GM12878 (cell line): ENCODE measurements around the gene WEE2. TPM values are rescaled to one million over a fixed set of nuclear protein-coding genes. Genes with fewer than 3 reads are reported as not detected.

Experiments used
- ATAC-seq: fragments of 200-7000 bp; cut with Tn5 transposase; 3 replicates; pipeline ENCODE4 v1.9.1; 2020; ENCODE audit warnings: mild to moderate bottlenecking, moderate library complexity
- BruUV-seq: library from RNA; stranded (reverse); fragments of 400-500 nt; replicated peaks from 2 replicates; lab custom pipeline; 2021; lab: Mats Ljungman, UMichigan
- CTCF ChIA-PET: fragments of 300-600 bp; sonication (Branson Sonifier 250); formaldehyde crosslinking; extraction: SDS; loops from one replicate; lab custom pipeline; 2021; ENCODE audit warnings: inconsistent platforms; lab: Yijun Ruan, JAX
- POLR2A ChIA-PET: fragments of 350-600 bp; formaldehyde crosslinking; extraction: SDS; loops from one replicate; lab custom pipeline; 2021; ENCODE audit warnings: inconsistent platforms; lab: Charles Lee
- RAD21 ChIA-PET: fragments of 300-600 bp; sonication (Branson Sonifier 250); formaldehyde crosslinking; loops from one replicate; lab custom pipeline; 2023; ENCODE audit warnings: antibody characterized with exemption; ENCODE audit not compliant: unreplicated experiment; lab: Charles Lee
- SMC1A ChIA-PET: fragments of 300-600 bp; sonication (Branson Sonifier 250); formaldehyde crosslinking; loops from one replicate; lab custom pipeline; 2023; ENCODE audit not compliant: unreplicated experiment, uncharacterized antibody; lab: Charles Lee
- DNase-seq: peaks from one replicate; pipeline ENCODE4 v3.0.0-alpha.2; 2011; ENCODE audit warnings: low read depth, low spot score
- FAIRE-seq: peaks from 3 replicates; lab custom pipeline; 2011; peaks lifted over from hg19 to GRCh38; lab: Jason Lieb, UNC
- H2AFZ ChIP-seq: 2 replicates; pipeline ENCODE4 v1.6.0; 2011; ENCODE audit warnings: low read depth, low read length, control low read depth; ENCODE audit not compliant: control insufficient read depth
- H3K27ac ChIP-seq: 2 replicates; pipeline ENCODE4 v1.5.1; 2011; ENCODE audit warnings: control low read depth; ENCODE audit not compliant: control insufficient read depth, insufficient read depth
- H3K27me3 ChIP-seq, 2 experiments: replicated peaks in 1 of 2; 2 replicates each; pipeline versions ENCODE4 v1.6.0 to v1.6.1; 2011; ENCODE audit warnings: low read length in 1 of 2; ENCODE audit not compliant: control insufficient read depth in 2 of 2, insufficient read depth in 2 of 2
- H3K36me3 ChIP-seq, 2 experiments: 2 replicates each; pipeline ENCODE4 v1.5.1; 2011; ENCODE audit warnings: low read length in 1 of 2; ENCODE audit not compliant: control insufficient read depth in 2 of 2, insufficient read depth in 2 of 2
- H3K4me1 ChIP-seq: 2 replicates; pipeline ENCODE4 v1.6.1; 2011; ENCODE audit warnings: mild to moderate bottlenecking, low read length, moderate library complexity, mixed read lengths; ENCODE audit not compliant: control insufficient read depth, insufficient read depth
- H3K4me2 ChIP-seq: 2 replicates; pipeline ENCODE4 v1.6.0; 2011; ENCODE audit warnings: control low read depth; ENCODE audit not compliant: control insufficient read depth, insufficient read depth
- H3K4me3 ChIP-seq: fragments of 200-600 bp; sonication (generic); 2 replicates; pipeline ENCODE4 v1.5.1; 2016
- H3K79me2 ChIP-seq: 2 replicates; pipeline ENCODE4 v1.6.0; 2011; ENCODE audit warnings: low read length; ENCODE audit not compliant: control insufficient read depth, insufficient read depth
- H3K9ac ChIP-seq: 2 replicates; pipeline ENCODE4 v1.8.0; 2011; ENCODE audit warnings: low read length, control low read depth, mixed read lengths; ENCODE audit not compliant: control insufficient read depth, insufficient read depth
- H3K9me3 ChIP-seq: replicated peaks from 3 replicates; pipeline ENCODE4 v1.5.1; 2011; ENCODE audit warnings: mild to moderate bottlenecking, low read length; ENCODE audit not compliant: control insufficient read depth, insufficient read depth
- H4K20me1 ChIP-seq: 2 replicates; pipeline ENCODE4 v1.6.0; 2011; ENCODE audit not compliant: control insufficient read depth, insufficient read depth
- ATF7 ChIP-seq: fragments of 450-650 bp; IDR thresholded peaks from 2 replicates; pipeline ENCODE4 v1.6.1; 2016; ENCODE audit warnings: low read depth, mild to moderate bottlenecking
- BHLHE40 ChIP-seq, 2 experiments: fragments of 450-650 bp in 1 of 2; IDR thresholded peaks; 2 replicates each; pipeline ENCODE4 v1.6.1; 2011 to 2017; ENCODE audit warnings: low read depth in 2 of 2, borderline replicate concordance in 1 of 2, improper control_type of control experiment in 1 of 2, low read length in 1 of 2, mild to moderate bottlenecking in 1 of 2
- CBFB ChIP-seq: IDR thresholded peaks from 2 replicates; pipeline ENCODE4 v1.6.1; 2016; ENCODE audit warnings: antibody characterized with exemption, low read depth
- CREM ChIP-seq: IDR thresholded peaks from 2 replicates; pipeline ENCODE4 v1.6.1; 2014; ENCODE audit warnings: antibody characterized with exemption, low read depth
- FOXK2 ChIP-seq: fragments of 450-650 bp; IDR thresholded peaks from 2 replicates; pipeline ENCODE4 v1.6.1; 2017; ENCODE audit warnings: mild to moderate bottlenecking, moderate library complexity
- FOXM1 ChIP-seq: IDR thresholded peaks from 2 replicates; pipeline ENCODE4 v1.6.1; 2012; ENCODE audit warnings: low read depth, mild to moderate bottlenecking, inconsistent platforms, low read length, moderate library complexity
- GATAD2B ChIP-seq: fragments of 450-650 bp; conservative IDR thresholded peaks from 2 replicates; pipeline ENCODE4 v1.6.1; 2017; ENCODE audit warnings: low read depth, mild to moderate bottlenecking, moderate library complexity
- JUND ChIP-seq: IDR thresholded peaks from 2 replicates; pipeline ENCODE4 v1.6.1; 2012; ENCODE audit warnings: low read depth, mild to moderate bottlenecking, low read length, improper control_type of control experiment, moderate library complexity
- LARP7 ChIP-seq: fragments of 450-650 bp; IDR thresholded peaks from 2 replicates; pipeline ENCODE4 v1.6.1; 2017; ENCODE audit warnings: mild to moderate bottlenecking
- MLLT1 ChIP-seq: fragments of 450-650 bp; IDR thresholded peaks from 2 replicates; pipeline ENCODE4 v1.6.1; 2016; ENCODE audit warnings: mild to moderate bottlenecking
- NBN ChIP-seq: fragments of 450-650 bp; IDR thresholded peaks from 2 replicates; pipeline ENCODE4 v1.6.1; 2016
- PAX8 ChIP-seq: fragments of 450-650 bp; IDR thresholded peaks from 2 replicates; pipeline ENCODE4 v1.6.1; 2017; ENCODE audit warnings: mild to moderate bottlenecking, moderate library complexity
- REST ChIP-seq: IDR thresholded peaks from 2 replicates; pipeline ENCODE4 v1.6.1; 2012; ENCODE audit warnings: mild to moderate bottlenecking, low read depth, low read length
- SMC3 ChIP-seq: IDR thresholded peaks from 2 replicates; pipeline ENCODE4 v1.6.1; 2011; ENCODE audit warnings: low read length, improper control_type of control experiment, borderline replicate concordance
- USF1 ChIP-seq: IDR thresholded peaks from 2 replicates; pipeline ENCODE4 v1.6.1; 2011; ENCODE audit warnings: borderline replicate concordance, low read depth, mild to moderate bottlenecking, moderate library complexity, mixed read lengths, low read length; ENCODE audit not compliant: insufficient read depth; ENCODE audit errors: extremely low read length
- WRNIP1 ChIP-seq: IDR thresholded peaks from 2 replicates; pipeline ENCODE4 v1.6.1; 2011; ENCODE audit warnings: low read depth, low read length, improper control_type of control experiment, borderline replicate concordance
- ZNF622 ChIP-seq: fragments of 450-650 bp; IDR thresholded peaks from 2 replicates; pipeline ENCODE4 v1.6.1; 2017; ENCODE audit warnings: mild to moderate bottlenecking, inconsistent platforms
- WGBS: methylation state at CpG from one replicate; pipeline ENCODE4 v1.1.6; 2016; ENCODE audit warnings: low lambda C conversion rate; ENCODE audit not compliant: insufficient replicate concordance, insufficient coverage; ENCODE audit errors: missing lambda C conversion rate; 5-methylcytosine and 5-hydroxymethylcytosine counted together
- in situ Hi-C: fragments of 300-500 bp; cut with MboI; formaldehyde crosslinking; loops from 9 replicates; pipeline ENCODE4 v1.14.3; 2018; ENCODE audit warnings: mixed read lengths
- intact Hi-C: fragments of 100-400 bp; cut with micrococcal nuclease; formaldehyde crosslinking; loops from one replicate; pipeline ENCODE4 v1.14.2; 2022; ENCODE audit not compliant: unreplicated experiment
- polyA plus RNA-seq, 11 experiments: library from polyadenylated mRNA; depleted of rRNA in 4 of 11; unstranded in 6 of 11; stranded (reverse) in 5 of 11; fragments of >200 nt; fragmentation: Nextera tagmentation in 4 of 11; fragmentation: Illumina TruSeq in 1 of 11; extraction: Ambion mirVana in 4 of 11; extraction: Trizol in 1 of 11; gene quantifications; 1 replicate in 1 of 11; 2 replicates in 10 of 11; pipeline versions ENCODE4 v1.2.1 to v1.2.3, GENCODE V29; 2011 to 2016; ENCODE audit warnings: inconsistent platforms in 2 of 11, missing spikeins in 2 of 11, low read depth in 1 of 11
- total RNA-seq, 4 experiments: library from RNA; depleted of rRNA in 3 of 4; stranded (reverse); fragments of >200 nt in 3 of 4; fragmentation: Illumina TruSeq in 1 of 4; extraction: Trizol in 1 of 4; gene quantifications; 2 replicates each; pipeline versions ENCODE4 v1.2.1 to v1.2.3, GENCODE V29; 2013 to 2021
- TF ChIP-seq, protein P1 (sequence below): IDR thresholded peaks from 2 replicates; pipeline ENCODE4 v1.6.1; 2011; ENCODE audit warnings: low read depth, low read length, improper control_type of control experiment, borderline replicate concordance

WEE2 gene
- total and polyA plus RNA-seq, 10 of the 15 experiments (the other 5 are each of a cell fraction or from before 2014, with no cell fraction given) = 0.02 to 0.03 (median 0.03) TPM; not detected in 7

DNA sequence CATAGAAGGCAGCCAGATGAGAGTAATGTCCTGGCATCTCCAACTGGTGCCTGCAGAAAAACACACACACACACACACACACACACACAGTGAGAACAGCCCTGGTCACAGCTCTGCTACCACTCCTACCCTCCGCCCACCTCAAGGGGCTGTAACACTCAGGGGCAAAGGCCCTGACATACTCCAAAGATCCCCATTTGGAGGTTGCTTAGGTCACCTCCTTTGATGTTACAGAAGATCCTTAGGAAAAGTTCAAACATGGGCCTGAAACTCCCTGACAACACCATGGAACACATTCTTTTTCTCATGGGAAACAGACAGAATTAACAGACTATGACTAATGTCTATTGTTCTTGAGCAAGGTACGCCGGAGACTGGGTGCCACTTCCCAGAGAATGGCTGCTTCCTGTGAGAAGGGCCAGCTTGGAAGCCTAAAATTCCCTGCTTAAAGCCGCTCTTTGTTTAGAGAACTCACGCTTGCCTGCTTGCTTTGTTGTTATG, 33.9 kb upstream of the WEE2 start:
- no peak overlapping the region for H3K4me2 ChIP-seq
- no peaks in the 10 kb centered on the region for H3K79me2 ChIP-seq
- no peak for ATAC-seq
- RAD21 ChIA-PET = no interaction called here
- 98% methylated on average over 5 of the region's 5 CpGs for WGBS
- H3K9me3 ChIP-seq = no peaks in the 10 kb centered on the region
- no peaks in the 10 kb centered on the region for H3K4me1 ChIP-seq
- H3K9ac ChIP-seq = no peak overlapping the region
- intact Hi-C loops (no loop called here), in situ Hi-C loops (no loop called here)
- H2AFZ ChIP-seq = no peak overlapping the region
- no peaks in the 10 kb centered on the region for H3K27me3 ChIP-seq
- POLR2A ChIA-PET = no interaction called here
- CTCF ChIA-PET = interaction anchor here (0.7 kb wide), 1 partner anchor 19 kb away, joined by 4 read pairs; no protein-coding TSS in a partner anchor
- no peak for FAIRE-seq
- peaks cover 0 to 7% of the 10 kb centered on the region in 2 experiments for H3K36me3 ChIP-seq
- SMC1A ChIA-PET = interaction anchor here (1.1 to 1.4 kb wide), 2 partner anchors 30 to 39 kb away, joined by 3 to 4 read pairs; no protein-coding TSS in a partner anchor
- DNase-seq = no peak
- H3K4me3 ChIP-seq = no peak overlapping the region
- no peak overlapping the region for H3K27ac ChIP-seq
- no TSS peak for BruUV-seq
- no peaks in the 10 kb centered on the region for H4K20me1 ChIP-seq
- TF ChIP-seq CBFB (no peak), JUND (no peak), REST (no peak), FOXK2 (no peak), NBN (no peak), SMC3 (no peak), WRNIP1 (no peak), USF1 (no peak), BHLHE40 (IDR thresholded peaks at IDR 0.05; ENCODE audit: borderline replicate concordance in 1 of 2, low read depth in 2 of 2, low read length in 1 of 2) (no peak), GATAD2B (no peak), MLLT1 (no peak), CREM (no peak), FOXM1 (no peak), PAX8 (no peak), LARP7 (no peak), ZNF622 (no peak), ATF7 (no peak)
- TF ChIP-seq, protein P1, sequence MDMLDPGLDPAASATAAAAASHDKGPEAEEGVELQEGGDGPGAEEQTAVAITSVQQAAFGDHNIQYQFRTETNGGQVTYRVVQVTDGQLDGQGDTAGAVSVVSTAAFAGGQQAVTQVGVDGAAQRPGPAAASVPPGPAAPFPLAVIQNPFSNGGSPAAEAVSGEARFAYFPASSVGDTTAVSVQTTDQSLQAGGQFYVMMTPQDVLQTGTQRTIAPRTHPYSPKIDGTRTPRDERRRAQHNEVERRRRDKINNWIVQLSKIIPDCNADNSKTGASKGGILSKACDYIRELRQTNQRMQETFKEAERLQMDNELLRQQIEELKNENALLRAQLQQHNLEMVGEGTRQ = no peak
